ENCODE results near the gene TSPAN11. TPM values are rescaled to one million over a fixed set of nuclear protein-coding genes. Genes with fewer than 3 reads are reported as not detected.

Gene TSPAN11, protein sequence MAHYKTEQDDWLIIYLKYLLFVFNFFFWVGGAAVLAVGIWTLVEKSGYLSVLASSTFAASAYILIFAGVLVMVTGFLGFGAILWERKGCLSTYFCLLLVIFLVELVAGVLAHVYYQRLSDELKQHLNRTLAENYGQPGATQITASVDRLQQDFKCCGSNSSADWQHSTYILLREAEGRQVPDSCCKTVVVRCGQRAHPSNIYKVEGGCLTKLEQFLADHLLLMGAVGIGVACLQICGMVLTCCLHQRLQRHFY
- 0.50 and 1.5 TPM in 2 replicates for total RNA-seq

DNA sequence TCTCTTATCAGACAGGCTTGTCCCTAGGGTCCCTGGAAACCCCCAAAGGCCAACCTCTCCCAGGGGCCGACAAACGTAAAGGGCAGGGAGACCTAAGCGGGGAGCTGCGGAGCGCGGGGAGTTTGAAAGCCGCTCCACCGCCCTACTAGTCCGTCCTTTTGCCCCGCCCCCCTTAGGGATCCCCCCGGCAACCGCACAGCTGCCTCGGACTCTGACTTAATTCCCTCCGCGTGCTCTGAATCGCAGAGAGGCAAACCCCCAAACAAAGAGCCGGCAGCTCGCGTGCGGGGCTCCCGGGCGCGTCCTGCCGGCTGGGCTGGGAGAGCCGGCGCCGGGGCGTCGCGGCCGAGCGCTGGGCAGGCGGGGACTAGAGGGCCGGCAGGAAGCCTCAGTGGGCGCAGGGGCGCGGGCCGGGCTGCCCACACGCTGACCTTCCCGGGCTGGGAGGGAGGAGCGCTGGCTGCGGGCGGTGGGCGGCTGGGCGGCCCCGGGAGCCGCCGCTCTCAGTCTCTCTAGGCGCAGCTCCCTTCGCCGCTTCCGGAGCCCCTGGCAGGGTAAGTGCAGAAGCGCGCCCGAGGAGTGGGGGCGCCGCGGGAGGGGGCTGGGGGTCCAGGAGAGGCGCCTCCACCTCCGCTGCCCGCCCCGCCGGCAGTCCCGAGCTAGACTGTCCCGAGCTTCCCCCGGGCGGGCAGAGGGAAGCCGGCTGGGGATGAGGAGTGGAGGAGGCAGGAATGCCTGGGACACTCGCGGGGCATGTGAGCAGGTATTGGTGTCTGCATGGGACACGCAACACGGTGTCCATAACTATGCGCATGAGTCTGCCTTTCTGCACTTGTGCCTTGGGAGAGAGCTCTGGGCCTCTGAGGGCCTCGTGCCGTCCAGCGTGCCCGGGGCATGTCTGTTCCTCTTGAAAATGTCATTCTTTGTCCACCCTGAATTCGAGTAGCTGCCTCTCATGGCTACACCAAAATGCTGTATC lies at the start of gene TSPAN11:
TSS of gene TSPAN11 (plus strand) at position 506 of the 979 bp plus-strand sequence. CDS start 27,244 bp downstream, outside the sequence.

Other genes with a start within 250 kb of the TSPAN11 start
- 9.6 and 9.7 TPM in 2 replicates for gene IPO8, start 230.9 kb upstream of the TSPAN11 start, total RNA-seq
- 12.3 and 13.2 TPM in 2 replicates for gene CAPRIN2, start 171.8 kb upstream of the TSPAN11 start, total RNA-seq
- 26.6 and 27.4 TPM in 2 replicates for gene DDX11, start 147.1 kb downstream of the TSPAN11 start, total RNA-seq